ENCODE measurements around the gene UQCR10. TPM values are rescaled to one million over a fixed set of nuclear protein-coding genes. Genes with fewer than 3 reads are reported as not detected.

UQCR10 gene
- total and polyA plus RNA-seq, 9 of the 15 experiments (the other 6 are each of a cell fraction or from before 2014, with no cell fraction given): 128 to 903 (median 163) TPM

DNA sequence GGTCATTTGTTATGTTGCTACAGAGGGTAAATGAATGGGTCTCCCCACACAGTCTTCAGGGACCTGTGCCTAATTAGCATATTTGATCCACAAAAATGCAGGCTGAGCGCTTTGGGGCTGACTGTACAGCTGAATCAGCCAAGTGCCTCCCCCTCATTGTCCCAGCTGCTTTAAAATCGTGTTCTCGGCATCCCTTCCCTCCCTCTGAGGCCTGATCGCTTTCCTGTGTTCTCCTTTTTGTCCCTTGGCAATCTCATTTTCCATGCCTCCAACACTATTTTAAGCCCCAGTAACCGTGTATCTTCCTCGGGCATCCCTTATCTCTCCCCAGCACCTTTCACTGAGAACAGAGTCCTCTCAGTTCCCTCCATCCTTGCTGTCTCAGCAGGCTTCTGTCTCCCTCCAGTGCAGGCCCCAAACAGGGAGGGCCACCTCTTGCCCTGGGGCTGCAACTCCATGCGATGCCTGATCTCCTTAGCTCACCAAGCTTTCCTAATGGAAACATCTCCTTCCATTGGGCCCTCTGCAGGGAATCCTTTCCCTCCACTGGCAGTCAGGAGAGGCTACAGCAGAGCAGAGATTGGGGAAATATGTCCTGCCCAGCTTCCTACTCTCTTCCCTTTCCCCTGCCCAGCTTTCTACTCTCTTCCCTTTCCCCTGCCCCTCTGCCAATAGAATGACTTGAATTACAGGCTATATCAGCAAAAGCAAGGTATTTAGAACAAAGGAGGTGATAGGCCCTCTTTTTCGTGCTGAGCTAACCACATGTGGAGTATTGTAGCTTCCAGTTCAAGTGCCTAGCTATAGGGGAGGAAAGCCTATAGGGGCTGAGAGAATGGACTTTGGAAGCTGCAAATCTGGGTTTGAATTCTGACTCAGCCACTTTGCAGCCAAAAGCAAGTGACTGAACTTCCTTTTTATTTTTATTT is 13.8 kb downstream of the UQCR10 start (continued):
- TF ChIP-seq, protein P1, sequence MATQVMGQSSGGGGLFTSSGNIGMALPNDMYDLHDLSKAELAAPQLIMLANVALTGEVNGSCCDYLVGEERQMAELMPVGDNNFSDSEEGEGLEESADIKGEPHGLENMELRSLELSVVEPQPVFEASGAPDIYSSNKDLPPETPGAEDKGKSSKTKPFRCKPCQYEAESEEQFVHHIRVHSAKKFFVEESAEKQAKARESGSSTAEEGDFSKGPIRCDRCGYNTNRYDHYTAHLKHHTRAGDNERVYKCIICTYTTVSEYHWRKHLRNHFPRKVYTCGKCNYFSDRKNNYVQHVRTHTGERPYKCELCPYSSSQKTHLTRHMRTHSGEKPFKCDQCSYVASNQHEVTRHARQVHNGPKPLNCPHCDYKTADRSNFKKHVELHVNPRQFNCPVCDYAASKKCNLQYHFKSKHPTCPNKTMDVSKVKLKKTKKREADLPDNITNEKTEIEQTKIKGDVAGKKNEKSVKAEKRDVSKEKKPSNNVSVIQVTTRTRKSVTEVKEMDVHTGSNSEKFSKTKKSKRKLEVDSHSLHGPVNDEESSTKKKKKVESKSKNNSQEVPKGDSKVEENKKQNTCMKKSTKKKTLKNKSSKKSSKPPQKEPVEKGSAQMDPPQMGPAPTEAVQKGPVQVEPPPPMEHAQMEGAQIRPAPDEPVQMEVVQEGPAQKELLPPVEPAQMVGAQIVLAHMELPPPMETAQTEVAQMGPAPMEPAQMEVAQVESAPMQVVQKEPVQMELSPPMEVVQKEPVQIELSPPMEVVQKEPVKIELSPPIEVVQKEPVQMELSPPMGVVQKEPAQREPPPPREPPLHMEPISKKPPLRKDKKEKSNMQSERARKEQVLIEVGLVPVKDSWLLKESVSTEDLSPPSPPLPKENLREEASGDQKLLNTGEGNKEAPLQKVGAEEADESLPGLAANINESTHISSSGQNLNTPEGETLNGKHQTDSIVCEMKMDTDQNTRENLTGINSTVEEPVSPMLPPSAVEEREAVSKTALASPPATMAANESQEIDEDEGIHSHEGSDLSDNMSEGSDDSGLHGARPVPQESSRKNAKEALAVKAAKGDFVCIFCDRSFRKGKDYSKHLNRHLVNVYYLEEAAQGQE (IDR thresholded peaks at IDR 0.05; ENCODE audit: borderline replicate concordance): peak; percentile 58
- TF ChIP-seq, protein P1 (CRISPR knock-in tag; IDR thresholded peaks at IDR 0.05; ENCODE audit: low read depth): no peak
- TF ChIP-seq BACH1 (tag; IDR thresholded peaks at IDR 0.05) (no peak), MAFF (IDR thresholded peaks at IDR 0.05; ENCODE audit: low read length) (peak; percentile 46; the same call in 1 of the 2 replicates), GATA2 (CRISPR knock-in tag; IDR thresholded peaks at IDR 0.05) (peak; percentile 94), MAZ (CRISPR knock-in tag; conservative IDR thresholded peaks at IDR 0.05 in 1 of 2, IDR thresholded peaks at IDR 0.05 in 1 of 2) (0 out of 4 replicates have a peak, but pooled peaks of 1 of the 2 experiments have one; percentile 23), CBX5 (IDR thresholded peaks at IDR 0.05; ENCODE audit: borderline replicate concordance, low read depth) (peak; percentile 52; the same call in 1 of the 2 replicates), ZKSCAN8 (CRISPR knock-in tag; IDR thresholded peaks at IDR 0.05) (peak; percentile 63; the same call in 1 of the 2 replicates), CSDE1 (IDR thresholded peaks at IDR 0.05) (no peak), RBM25 (IDR thresholded peaks at IDR 0.05; ENCODE audit: low read depth, low read length, severe bottlenecking) (no peak)
- TF ChIP-seq, protein P2, sequence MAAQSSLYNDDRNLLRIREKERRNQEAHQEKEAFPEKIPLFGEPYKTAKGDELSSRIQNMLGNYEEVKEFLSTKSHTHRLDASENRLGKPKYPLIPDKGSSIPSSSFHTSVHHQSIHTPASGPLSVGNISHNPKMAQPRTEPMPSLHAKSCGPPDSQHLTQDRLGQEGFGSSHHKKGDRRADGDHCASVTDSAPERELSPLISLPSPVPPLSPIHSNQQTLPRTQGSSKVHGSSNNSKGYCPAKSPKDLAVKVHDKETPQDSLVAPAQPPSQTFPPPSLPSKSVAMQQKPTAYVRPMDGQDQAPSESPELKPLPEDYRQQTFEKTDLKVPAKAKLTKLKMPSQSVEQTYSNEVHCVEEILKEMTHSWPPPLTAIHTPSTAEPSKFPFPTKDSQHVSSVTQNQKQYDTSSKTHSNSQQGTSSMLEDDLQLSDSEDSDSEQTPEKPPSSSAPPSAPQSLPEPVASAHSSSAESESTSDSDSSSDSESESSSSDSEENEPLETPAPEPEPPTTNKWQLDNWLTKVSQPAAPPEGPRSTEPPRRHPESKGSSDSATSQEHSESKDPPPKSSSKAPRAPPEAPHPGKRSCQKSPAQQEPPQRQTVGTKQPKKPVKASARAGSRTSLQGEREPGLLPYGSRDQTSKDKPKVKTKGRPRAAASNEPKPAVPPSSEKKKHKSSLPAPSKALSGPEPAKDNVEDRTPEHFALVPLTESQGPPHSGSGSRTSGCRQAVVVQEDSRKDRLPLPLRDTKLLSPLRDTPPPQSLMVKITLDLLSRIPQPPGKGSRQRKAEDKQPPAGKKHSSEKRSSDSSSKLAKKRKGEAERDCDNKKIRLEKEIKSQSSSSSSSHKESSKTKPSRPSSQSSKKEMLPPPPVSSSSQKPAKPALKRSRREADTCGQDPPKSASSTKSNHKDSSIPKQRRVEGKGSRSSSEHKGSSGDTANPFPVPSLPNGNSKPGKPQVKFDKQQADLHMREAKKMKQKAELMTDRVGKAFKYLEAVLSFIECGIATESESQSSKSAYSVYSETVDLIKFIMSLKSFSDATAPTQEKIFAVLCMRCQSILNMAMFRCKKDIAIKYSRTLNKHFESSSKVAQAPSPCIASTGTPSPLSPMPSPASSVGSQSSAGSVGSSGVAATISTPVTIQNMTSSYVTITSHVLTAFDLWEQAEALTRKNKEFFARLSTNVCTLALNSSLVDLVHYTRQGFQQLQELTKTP (IDR thresholded peaks at IDR 0.05; ENCODE audit: low read depth in 1 of 2, partially characterized antibody in 2 of 2): peak in 1 of 2 experiments; percentile 62
- TF ChIP-seq, protein P3, sequence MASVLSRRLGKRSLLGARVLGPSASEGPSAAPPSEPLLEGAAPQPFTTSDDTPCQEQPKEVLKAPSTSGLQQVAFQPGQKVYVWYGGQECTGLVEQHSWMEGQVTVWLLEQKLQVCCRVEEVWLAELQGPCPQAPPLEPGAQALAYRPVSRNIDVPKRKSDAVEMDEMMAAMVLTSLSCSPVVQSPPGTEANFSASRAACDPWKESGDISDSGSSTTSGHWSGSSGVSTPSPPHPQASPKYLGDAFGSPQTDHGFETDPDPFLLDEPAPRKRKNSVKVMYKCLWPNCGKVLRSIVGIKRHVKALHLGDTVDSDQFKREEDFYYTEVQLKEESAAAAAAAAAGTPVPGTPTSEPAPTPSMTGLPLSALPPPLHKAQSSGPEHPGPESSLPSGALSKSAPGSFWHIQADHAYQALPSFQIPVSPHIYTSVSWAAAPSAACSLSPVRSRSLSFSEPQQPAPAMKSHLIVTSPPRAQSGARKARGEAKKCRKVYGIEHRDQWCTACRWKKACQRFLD (CRISPR knock-in tag; IDR thresholded peaks at IDR 0.05): peak; percentile 41; the same call in 1 of the 2 replicates
